ENCODE measurements around the gene GPX4. TPM values are rescaled to one million over a fixed set of nuclear protein-coding genes. Genes with fewer than 3 reads are reported as not detected.

The GPX4 gene, protein sequence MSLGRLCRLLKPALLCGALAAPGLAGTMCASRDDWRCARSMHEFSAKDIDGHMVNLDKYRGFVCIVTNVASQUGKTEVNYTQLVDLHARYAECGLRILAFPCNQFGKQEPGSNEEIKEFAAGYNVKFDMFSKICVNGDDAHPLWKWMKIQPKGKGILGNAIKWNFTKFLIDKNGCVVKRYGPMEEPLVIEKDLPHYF
- total RNA-seq = 349 and 358 TPM in 2 replicates

DNA sequence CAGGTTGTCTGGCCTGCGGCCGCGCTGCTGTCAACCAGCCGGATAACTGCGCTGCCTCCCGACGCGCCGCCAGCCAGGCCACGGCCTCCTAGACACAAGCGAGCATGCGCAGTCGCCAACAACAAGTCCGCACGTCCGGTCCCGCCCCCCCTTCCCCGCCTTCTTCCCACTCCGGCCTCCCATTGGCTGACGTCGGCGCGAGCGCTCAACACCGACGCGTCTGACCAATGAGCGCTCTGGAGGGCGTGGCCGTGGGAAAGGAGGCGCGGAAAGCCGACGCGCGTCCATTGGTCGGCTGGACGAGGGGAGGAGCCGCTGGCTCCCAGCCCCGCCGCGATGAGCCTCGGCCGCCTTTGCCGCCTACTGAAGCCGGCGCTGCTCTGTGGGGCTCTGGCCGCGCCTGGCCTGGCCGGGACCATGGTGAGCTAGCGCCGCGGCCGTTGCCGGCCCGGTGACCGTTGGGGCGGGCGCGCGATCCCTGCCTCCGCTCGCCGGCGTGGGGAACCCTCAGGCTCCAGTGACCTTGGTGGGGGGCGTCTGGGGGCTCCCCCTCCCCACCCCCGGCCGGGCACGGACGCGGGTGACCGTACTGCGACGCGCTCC is at the start of gene GPX4:
Gene GPX4, plus strand, starts transcription at position 287 of the 603 bp plus-strand sequence. Its CDS starts 50 bp downstream, at position 337.

DNA sequence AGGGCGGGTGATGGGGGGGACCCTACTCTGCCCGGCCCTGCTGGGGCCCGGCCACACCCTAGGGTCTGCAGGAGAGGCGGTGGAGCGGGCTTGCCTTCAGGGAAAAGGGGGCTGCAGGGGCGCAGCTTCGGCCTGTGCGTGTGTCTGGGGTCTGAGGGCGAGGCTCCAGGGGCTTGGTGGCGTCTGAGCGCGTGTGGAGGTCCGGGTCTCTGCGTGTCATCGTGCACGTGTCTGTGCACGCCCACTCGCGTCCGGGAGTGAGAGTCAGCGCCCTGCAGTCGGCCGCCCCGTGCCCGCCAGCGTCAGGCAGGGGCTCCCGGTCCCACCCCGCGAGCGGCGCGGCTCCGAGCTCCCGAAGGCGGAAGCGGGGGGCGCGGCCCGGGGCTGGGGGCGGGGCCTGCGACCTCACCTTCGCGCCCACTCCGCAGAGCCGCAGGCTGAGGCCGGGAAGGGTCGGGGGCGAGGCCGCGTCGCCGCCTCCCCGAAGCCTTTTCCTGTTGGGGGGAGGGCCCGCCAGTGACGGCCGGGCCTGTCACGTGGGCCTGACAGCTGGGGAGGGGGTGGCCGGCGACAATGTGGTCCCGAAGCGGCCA is 37.0 kb upstream of the GPX4 start, which contains the start of gene ARHGAP45:
Gene ARHGAP45, plus strand, starts transcription at position 420 of the 593 bp plus-strand sequence. CDS start 239 bp downstream, outside the sequence.

DNA sequence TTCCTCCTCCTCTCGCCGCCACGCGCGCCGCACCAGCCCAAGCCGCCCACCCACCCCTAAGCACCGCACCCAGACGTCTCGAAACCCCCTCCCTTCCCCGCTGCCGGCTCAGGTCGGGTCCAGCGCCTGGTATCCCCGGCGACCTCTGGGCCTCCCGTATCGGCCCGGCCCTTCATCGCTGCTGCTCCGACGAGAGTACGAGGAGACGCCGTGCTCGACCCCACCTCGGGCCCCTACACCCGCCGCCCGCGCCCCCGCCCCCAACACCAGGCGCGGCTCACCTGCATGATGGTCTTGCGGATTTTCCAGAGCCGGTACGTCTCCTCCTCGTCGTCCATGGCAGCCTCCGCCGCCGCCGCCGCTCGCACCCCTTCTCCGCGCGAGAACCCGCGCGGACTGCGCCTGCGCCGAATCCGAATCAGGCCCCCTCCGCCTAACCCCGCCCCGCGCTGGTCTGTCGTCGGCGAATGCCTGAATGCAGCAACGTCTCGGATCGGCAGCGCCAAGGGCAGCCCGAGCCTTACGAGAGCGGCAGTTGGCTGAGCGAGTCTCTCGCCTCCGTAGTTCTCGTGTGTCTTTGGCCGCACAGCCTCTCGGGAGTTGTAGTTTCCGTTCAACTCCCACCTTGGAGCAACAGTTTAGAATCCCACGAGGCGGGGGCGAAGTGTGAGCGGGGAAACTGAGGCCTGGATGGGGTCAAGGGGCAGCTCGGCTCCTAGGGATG is 8.7 kb upstream of the GPX4 start, which contains the start of gene POLR2E:
Gene POLR2E, minus strand, starts transcription at position 398 of the 724 bp plus-strand sequence. Its CDS starts 60 bp downstream, at position 338.

Other genes with a start within 250 kb of the GPX4 start
- 0.19 and 0.79 TPM in 2 replicates for gene CFD, start 244.3 kb upstream of the GPX4 start, total RNA-seq
- 20.1 and 23.5 TPM in 2 replicates for gene MED16, start 210.8 kb upstream of the GPX4 start, total RNA-seq
- not detected in 2 replicates for gene RNU6-9, start 210.5 kb upstream of the GPX4 start, total RNA-seq
- 15.2 and 17.6 TPM in 2 replicates for gene R3HDM4, start 190.8 kb upstream of the GPX4 start, total RNA-seq
- not detected in 2 replicates for gene KISS1R, start 186.7 kb upstream of the GPX4 start, total RNA-seq
- gene ARID3A, start 178.0 kb upstream of the GPX4 start, total RNA-seq = 6.0 and 6.1 TPM in 2 replicates
- gene WDR18, start 119.6 kb upstream of the GPX4 start, total RNA-seq = 36.9 and 49.3 TPM in 2 replicates
- 0.06 TPM in 1 of 2 replicates, not detected in the other for gene GRIN3B, start 103.6 kb upstream of the GPX4 start, total RNA-seq
- 41.5 and 49.9 TPM in 2 replicates for gene TMEM259, start 82.9 kb upstream of the GPX4 start, total RNA-seq
- not detected in 2 replicates for gene RNU6-2, start 82.5 kb upstream of the GPX4 start, total RNA-seq
- 64.7 and 87.6 TPM in 2 replicates for gene CNN2, start 77.4 kb upstream of the GPX4 start, total RNA-seq
- 3.7 and 4.2 TPM in 2 replicates for gene ABCA7, start 63.9 kb upstream of the GPX4 start, total RNA-seq
- gene ARHGAP45, start 36.8 kb upstream of the GPX4 start, total RNA-seq = 1.5 TPM in 2 replicates
- 88.9 and 116 TPM in 2 replicates for gene POLR2E, start 8.6 kb upstream of the GPX4 start, total RNA-seq
- 58.7 and 59.8 TPM in 2 replicates for gene SBNO2, start 70.3 kb downstream of the GPX4 start, total RNA-seq
- gene STK11, start 101.8 kb downstream of the GPX4 start, total RNA-seq = 86.9 and 97.9 TPM in 2 replicates
- gene CBARP, start 134.0 kb downstream of the GPX4 start, total RNA-seq = 1.2 and 2.8 TPM in 2 replicates
- gene ATP5F1D, start 137.8 kb downstream of the GPX4 start, total RNA-seq = 40.4 and 41.0 TPM in 2 replicates
- 22.5 and 26.9 TPM in 2 replicates for gene MIDN, start 144.6 kb downstream of the GPX4 start, total RNA-seq
- gene CIRBP, start 165.3 kb downstream of the GPX4 start, total RNA-seq = 332 and 349 TPM in 2 replicates
- 18.6 and 19.3 TPM in 2 replicates for gene FAM174C, start 171.5 kb downstream of the GPX4 start, total RNA-seq
- not detected in 2 replicates for gene EFNA2, start 181.9 kb downstream of the GPX4 start, total RNA-seq